Neural progenitor cell (in vitro differentiated cells): ENCODE data around the gene PRKCA.

ENCODE experiments used
- CTCF ChIP-seq: fragments of 200-600 bp; sonication (generic); IDR thresholded peaks from 2 replicates; pipeline ENCODE4 v1.5.1; 2017; ENCODE audit warnings: antibody characterized with exemption, mild to moderate bottlenecking
- EZH2 ChIP-seq: fragments of 200-600 bp; sonication (generic); IDR thresholded peaks from 2 replicates; pipeline ENCODE4 v1.6.1; 2017; ENCODE audit warnings: antibody characterized with exemption, mild to moderate bottlenecking, moderate library complexity
- EZH2phosphoT487 ChIP-seq: fragments of 200-600 bp; sonication (generic); IDR thresholded peaks from 2 replicates; pipeline ENCODE4 v1.6.1; 2017; ENCODE audit warnings: antibody characterized with exemption

DNA sequence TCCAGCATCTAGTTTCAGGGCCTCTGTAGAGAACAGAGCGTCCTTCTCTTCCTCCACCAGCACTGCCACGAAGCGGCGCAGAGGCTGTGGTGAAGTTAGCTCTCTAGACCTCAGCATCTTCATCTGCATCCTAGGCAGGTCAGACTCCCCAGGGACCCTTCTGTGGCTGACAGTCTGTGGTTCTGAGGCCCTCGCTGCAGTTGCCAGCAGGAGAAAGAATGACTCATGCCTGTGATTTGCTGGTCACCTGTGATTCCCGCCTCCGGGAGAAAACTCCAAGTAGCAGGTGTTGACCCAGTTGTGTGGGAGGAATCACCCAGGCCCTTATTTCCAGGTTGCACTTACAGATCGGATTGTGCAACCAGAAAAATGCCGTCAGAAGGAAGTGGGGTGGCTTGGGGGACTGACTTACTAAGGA lies 415.2 kb downstream of the PRKCA start:
- TF ChIP-seq EZH2phosphoT487 (no peak), CTCF (no peak), EZH2 (no peak)
